ENCODE measurements around the gene ITIH3.

The ITIH3 gene

GRCh38 chr3:52779837-52780585 is 14.6 kb upstream of the ITIH3 start:
- no peak for DNase-seq (ENCODE audit: low spot score)

DNA sequence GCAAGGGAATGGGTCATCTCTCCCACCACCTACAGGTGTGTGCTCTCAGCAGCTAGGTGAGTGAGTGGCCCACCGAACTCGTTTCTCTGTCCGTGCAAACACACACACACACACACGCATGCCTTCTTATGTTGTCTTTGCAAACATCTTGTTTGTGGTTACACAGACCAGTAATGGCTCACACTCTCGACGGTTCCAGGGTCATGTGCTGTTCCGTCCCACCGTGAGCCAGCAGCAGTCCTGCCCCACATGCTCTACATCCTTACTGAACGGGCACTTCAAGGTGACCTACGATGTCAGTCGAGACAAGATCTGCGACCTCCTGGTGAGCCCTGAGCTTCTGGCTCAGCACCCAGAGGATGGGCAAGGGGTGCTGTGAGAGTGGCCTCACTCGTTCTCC is 12.9 kb upstream of the ITIH3 start:
- DNase-seq (ENCODE audit: low spot score) = no peak

DNA sequence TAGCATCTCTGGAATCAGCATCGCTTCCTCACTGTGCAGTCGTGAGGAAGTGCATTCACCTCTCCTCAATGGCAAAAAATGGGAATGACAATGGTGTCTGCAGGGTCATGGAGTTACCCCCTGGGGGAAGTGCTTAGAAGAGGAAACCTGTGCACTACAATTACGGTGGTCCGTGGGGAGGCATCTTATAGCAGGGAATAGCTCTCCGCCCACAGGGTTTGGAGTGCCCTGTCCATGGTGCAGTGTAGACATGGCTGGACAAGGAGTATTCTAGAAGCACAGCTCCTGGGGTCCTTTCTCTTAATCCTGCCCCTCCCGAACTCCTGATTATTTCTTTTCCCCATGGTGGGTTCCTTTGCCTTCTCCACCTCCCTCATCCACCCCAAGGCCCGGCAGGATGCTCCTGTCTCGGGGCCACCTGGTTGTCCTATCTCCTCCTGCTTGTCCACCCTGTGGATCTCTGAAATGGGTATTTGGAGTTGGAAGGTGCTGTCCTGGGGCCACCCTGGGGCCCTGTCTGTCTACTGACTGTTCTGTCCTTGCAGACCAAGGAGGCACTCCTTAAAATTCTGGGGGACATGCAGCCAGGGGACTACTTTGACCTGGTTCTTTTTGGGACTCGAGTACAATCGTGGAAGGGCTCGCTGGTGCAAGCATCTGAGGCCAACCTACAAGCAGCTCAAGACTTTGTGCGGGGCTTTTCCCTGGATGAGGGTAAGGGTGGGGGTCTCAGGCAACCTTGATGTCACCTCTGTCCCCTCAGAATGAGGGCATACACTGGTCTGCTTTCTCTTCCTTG is 12.0 kb upstream of the ITIH3 start:
- DNase-seq (ENCODE audit: low spot score) = no peak

DNA sequence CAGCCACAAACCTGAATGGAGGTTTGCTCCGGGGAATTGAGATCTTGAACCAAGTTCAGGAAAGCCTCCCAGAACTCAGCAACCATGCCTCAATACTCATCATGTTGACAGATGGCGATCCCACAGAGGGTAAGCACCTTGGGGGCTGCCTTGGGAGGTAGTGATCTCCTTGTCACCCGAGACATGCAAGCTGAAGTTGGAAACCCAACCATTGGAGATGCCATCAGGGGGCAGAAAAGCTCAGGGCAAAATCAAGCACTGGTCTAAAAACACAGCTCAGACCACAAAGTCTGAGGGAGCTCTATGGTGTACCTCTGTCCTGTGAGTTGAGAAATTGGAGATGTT is 11.4 kb upstream of the ITIH3 start:
- DNase-seq (ENCODE audit: low spot score) = no peak

GRCh38 chr3:52784021-52784621 is 10.5 kb upstream of the ITIH3 start:
- DNase-seq (ENCODE audit: low spot score) = no peak

GRCh38 chr3:52784931-52785590 is 9.5 kb upstream of the ITIH3 start:
- no peak for DNase-seq (ENCODE audit: low spot score)

DNA sequence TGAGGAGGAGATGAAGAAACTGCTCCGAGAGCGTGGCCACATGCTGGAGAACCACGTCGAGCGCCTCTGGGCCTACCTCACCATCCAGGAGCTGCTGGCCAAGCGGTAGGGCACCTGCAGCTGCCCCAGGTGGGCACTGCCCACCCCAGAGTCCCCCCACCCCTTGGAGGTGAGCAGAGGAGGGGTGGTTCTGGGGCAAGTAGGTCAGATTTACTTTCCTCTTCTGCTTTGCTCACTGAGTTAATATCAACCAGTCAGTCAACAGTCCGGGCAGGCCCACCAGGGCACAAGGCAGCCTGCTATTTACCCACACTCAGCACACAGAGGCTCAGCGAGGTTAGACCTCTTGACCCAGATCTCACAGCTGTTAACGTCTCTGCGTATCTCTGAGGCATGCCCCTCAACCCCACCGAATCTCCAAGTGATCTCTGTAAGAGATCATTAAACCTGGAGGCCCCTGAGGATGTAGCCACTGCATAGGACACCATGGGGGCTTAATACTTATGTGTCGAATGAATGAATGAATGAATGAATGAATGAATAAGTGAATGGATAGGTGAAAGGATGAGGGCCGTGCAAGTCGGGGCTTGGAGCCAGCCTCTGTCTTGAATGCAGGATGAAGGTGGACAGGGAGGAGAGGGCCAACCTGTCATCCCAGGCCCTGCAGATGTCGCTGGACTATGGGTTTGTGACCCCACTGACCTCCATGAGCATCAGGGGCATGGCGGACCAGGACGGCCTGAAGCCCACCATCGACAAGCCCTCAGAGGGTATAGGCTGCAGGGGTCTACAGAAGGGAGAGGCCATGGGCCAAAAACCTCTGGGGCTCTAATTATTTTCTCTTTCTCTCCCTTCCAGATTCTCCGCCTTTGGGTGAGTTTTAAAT is 8.0 kb upstream of the ITIH3 start:
- DNase-seq (ENCODE audit: low spot score) = no peak

- no peak for DNase-seq (ENCODE audit: low spot score)
These were observed 7.3 kb upstream of the ITIH3 start for GRCh38 chr3:52787246-52787645.

DNA sequence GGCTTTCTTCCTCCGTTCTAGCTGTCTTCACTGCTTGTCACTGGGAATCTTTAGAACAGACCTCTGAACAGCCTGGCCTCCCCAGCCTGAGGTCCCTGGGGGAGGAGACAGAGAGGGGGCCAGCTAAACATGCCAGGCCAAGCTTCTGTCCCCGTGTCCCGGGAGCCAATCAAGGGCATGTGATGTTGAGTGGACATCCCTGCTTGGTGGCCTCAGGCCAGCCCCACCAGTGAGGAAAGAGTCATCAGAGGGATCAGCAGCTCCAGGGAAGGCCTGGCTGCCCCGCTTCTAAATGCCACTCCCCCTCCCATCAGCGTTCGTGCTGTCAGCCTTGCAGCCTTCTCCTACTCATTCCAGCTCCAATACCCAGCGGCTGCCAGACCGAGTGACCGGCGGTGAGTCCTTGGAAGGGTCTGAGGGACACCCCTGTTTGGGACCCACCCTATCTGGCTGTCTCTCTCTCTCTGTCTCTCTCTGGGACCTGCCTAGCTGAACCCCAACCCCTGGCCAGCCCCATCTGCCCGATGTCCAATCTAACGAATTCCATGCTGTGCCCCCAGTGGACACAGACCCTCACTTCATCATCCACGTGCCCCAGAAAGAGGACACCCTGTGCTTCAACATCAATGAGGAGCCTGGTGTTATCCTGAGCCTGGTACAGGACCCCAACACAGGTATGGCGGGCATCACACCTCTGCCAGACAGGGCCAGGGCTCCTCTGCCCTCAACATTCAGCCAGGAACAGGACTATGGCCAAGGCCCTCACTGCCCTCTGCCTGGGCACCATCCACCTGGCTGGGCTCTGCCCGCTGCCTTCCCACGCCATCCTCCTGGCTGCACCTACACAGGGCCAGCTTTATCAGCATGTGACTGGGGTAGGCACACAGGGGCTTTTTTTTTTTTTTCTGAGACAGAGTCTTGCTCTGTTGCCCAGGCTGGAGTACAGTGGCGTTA is 6.6 kb upstream of the ITIH3 start:
- DNase-seq (ENCODE audit: low spot score) = no peak

DNA sequence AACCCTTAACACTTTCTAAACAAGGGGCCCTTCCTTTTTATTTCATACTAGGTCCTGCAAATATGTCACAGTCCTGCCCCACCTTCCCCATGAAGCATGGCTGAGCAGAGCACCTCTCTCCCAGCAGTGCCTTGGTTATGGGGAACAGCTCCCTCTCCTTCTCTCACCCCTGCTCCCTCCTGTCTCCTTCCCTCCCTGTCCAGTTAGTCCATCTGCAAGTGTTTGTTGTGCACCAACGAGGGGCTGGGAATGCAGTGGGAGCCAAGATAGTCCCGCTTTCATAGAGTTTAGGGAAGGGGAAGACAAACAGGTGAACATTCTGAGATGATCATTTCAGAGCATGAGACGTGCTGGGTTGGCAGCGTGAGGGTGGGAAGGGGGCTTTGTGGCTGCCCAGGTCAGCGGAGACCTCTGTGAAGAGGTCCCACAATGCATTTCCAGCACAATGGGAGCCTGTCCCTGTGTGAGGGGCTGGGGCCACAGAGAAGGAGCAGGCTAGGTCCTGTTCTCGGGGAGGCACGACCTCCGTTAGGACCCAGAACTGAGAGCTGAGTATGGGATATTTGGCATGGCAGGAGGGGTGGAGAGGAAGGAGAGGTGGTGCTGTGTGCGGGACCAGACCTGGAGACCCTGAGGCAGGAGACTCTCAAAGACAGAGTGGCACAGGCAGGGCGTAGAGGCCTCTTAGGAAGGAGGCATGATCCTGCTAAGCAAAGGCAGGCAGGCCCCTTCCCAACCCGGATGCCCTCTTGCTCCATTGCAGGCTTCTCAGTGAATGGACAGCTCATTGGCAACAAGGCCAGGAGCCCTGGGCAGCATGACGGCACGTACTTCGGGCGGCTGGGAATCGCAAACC is 5.5 kb upstream of the ITIH3 start:
- DNase-seq (ENCODE audit: low spot score) = no peak

DNA sequence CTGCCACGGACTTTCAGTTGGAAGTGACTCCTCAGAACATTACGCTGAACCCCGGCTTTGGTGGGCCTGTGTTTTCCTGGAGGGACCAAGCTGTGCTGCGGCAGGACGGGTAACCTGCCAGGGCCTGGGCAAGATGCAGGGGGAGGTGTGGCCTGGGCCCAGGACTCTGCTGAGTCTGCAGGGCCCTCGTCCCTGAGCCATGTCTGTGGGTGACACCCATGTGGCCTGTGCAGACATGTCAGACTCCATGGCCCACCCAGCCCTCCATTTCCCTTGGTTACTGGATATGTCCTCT is 4.9 kb upstream of the ITIH3 start:
- DNase-seq (ENCODE audit: low spot score) = no peak

- DNase-seq (ENCODE audit: low spot score) = no peak
These were observed 4.3 kb upstream of the ITIH3 start for GRCh38 chr3:52790337-52790736.

GRCh38 chr3:52790741-52791140 is 3.9 kb upstream of the ITIH3 start:
- DNase-seq (ENCODE audit: low spot score) = no peak

DNA sequence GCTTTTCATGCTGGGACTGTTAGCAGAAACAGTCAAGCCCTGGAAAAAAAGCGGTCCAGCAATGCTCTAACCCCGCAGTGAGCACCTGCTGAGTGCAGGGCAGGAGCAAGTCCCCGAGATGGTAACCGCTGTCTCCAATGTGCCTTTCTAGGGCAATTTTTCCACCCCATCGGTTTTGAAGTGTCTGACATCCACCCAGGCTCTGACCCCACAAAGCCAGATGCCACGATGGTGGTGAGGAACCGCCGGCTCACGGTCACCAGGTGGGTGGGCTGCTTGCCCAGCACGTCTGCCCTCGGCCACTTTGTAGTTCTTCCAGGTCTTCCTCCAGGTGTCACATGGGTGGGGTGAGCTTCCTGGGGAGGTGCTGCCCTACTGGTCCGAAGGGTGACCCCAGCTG is 3.2 kb upstream of the ITIH3 start:
- DNase-seq (ENCODE audit: low spot score) = no peak

DNA sequence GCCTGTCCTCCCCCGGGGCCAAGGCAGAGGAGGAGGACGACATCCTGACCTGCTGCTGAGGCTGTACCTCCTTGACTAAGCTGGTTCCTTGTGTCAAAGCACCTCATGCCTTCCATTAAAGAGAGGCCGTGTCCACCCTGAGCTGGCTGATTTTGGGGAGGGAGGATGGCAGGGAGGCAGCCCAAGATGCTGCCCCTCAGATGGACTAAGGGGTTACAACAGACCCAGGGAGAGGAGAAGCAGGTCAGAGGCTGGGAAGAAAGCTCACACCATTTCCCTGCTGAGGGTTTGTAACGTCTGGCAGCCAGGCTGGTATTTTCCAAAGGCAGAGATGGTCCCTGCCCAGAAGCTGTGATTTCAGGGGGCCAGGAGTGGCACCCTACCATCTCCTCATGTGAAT is 2.7 kb upstream of the ITIH3 start:
- DNase-seq (ENCODE audit: low spot score) = no peak

DNA sequence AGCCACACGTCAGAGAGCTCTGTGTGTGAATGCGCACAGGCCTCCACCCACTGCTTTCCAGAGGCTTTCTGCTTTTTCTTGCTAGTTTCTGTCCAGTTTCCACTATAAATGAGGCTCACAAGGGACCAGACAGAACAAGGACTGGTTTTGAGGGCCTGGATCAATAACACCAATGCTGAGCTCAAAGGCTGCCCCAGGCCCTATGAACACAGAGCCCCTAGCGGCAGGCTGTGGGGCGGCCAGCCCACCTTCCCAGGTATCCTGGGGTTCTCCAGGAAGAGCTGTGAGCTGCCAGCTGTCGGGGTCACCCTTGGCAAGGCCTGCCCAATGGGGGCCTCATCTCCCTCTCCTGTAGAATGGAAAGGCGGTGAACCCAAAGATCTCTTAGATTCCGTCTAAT is 2.2 kb upstream of the ITIH3 start:
- DNase-seq (ENCODE audit: low spot score) = no peak

- no peak for DNase-seq (ENCODE audit: low spot score)
These were observed 1.5 kb upstream of the ITIH3 start for GRCh38 chr3:52792961-52793695.

DNA sequence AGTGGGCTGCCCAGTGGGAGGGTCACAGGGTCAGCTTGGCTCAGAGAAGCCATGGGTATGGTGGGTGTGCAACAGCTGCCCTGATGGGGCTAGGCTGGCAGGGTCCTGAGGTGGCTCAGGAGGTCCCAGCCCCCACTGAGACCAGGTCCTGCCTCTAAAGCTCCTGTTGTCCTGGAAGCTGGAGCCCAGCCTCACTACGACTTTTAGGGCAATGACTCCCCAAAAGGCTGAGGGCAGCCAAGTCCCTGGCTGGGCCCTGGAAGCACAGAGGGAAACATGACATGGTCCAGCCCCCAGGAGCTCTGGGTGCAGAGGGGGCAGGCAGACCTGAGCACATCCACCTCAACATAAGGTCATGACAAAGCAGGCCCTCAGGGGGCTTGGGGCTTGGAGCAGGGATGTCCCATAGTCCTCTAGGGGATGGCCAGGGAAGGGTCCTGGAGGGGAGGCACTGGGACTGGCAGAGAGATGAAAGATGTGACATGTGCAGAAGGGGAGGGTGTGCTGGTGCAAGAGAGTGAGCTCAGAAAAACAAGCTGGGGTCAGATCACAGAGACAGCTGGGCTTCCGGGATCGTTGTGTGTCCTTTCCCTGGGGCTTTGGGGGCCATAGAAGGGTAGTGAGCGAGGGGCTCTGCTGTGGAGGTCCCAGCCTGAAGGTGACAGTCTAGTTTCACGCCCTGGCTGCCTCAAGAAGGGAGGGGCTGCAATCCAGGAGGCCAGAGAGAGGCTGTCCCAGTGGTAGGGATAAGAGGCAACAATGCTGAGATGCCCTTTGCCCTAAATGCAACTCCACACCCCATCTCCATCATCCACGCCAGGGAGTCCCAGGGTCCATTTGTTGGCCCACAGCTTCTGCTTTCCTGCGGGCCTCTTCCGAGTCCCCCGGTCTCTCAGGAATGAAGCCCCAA is 639 bp upstream of the ITIH3 start:
- no peak for DNase-seq (ENCODE audit: low spot score)
